ENCODE measurements around the gene NEK7.

Gene NEK7

DNA sequence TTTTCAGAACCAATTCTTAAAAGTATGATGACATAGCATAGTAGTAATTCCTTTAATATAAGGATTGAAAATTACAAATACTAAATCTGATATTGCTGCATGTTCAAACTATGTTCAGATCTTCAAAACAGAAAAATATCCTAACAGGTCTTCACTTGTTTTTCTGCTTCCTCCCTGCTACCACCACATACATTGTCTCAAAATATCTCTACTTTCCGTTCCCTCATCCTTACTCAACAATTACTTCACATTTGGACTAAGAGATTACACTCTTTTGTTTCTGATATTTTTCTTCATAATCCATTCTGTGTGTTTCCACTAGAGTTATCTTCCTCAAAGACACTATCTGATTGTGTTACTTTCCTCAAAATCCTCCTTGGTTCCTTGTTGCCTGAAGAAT lies 125.1 kb downstream of the NEK7 start:
- H3K27ac ChIP-seq = no peak overlapping the region
- no peak for TF ChIP-seq ZFX (IDR thresholded peaks at IDR 0.05)
- TF ChIP-seq, protein P1, sequence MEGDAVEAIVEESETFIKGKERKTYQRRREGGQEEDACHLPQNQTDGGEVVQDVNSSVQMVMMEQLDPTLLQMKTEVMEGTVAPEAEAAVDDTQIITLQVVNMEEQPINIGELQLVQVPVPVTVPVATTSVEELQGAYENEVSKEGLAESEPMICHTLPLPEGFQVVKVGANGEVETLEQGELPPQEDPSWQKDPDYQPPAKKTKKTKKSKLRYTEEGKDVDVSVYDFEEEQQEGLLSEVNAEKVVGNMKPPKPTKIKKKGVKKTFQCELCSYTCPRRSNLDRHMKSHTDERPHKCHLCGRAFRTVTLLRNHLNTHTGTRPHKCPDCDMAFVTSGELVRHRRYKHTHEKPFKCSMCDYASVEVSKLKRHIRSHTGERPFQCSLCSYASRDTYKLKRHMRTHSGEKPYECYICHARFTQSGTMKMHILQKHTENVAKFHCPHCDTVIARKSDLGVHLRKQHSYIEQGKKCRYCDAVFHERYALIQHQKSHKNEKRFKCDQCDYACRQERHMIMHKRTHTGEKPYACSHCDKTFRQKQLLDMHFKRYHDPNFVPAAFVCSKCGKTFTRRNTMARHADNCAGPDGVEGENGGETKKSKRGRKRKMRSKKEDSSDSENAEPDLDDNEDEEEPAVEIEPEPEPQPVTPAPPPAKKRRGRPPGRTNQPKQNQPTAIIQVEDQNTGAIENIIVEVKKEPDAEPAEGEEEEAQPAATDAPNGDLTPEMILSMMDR (conservative IDR thresholded peaks at IDR 0.05) = no peak

DNA sequence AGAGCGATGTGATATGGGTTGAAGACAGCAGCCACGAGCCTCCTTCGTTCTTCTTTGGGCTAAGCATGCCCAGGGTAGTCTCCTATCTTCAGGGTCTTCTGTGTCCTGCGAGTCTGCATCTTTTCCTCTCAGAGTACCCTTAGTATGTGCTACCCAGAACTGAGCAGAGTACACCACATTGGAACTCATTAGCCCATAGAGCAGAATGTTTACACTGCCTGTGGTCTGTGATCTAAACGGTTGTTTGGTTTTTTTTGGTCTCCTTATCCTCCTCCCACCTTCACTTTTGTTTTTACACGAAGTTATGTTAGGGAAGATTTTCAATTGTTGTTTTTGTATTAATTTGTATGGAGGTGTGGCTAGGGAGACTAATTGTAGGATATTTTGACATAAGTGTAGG lies 126.4 kb downstream of the NEK7 start:
- no peak for TF ChIP-seq ZFX (IDR thresholded peaks at IDR 0.05)
- TF ChIP-seq, protein P1 (conservative IDR thresholded peaks at IDR 0.05) = no peak
- H3K27ac ChIP-seq = no peak overlapping the region

DNA sequence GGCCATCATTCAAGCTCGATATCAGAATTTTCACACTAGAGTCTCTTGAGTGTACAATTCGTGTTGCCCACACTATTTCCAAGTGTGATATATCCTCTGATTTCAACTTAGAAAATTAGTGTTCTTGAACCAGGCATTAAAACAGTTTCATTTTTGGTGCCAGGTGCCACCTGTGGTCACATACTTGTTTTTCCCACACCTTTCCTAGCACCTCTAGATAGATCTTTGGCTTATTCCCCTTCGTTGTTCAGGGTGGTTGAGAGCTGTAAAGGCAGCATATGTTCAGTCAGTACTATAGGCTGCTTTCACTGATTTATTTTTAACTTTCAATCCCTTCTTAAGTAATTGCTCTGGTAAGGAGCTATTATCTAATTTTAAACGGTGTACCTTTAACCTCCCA lies 131.1 kb downstream of the NEK7 start:
- TF ChIP-seq ZFX (IDR thresholded peaks at IDR 0.05) = no peak
- TF ChIP-seq, protein P1 (conservative IDR thresholded peaks at IDR 0.05) = no peak
- H3K27ac ChIP-seq = no peak overlapping the region

DNA sequence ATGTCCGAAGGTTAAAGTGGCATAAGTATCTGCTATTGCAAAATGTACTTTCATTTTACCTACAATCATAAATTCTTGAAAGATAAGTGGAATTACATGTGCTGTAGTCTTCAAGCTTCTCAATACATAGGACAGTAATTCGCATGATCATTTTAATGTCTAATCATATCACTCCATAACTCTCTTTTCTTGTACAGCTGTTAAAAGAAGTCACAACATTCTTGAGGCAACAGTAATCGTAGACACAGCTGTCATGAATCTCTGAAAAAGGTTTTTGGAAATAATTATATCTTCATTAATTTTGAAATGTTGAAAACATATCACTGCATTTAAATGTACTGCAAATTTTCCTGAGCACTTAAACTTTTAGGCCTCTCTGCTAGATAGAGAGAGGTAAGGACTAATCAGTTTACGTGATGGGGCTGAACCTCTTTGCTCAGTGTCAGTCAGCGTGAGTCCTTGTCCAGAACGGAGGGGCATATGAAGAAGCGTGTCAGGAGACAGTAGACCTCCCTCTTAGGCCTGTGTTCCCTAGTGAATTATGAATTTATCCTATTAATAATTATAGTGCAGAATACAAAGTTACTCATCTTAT lies 133.4 kb downstream of the NEK7 start:
- TF ChIP-seq, protein P1 (conservative IDR thresholded peaks at IDR 0.05) = no peak
- TF ChIP-seq ZFX (IDR thresholded peaks at IDR 0.05) = no peak
- H3K27ac ChIP-seq = no peak overlapping the region

DNA sequence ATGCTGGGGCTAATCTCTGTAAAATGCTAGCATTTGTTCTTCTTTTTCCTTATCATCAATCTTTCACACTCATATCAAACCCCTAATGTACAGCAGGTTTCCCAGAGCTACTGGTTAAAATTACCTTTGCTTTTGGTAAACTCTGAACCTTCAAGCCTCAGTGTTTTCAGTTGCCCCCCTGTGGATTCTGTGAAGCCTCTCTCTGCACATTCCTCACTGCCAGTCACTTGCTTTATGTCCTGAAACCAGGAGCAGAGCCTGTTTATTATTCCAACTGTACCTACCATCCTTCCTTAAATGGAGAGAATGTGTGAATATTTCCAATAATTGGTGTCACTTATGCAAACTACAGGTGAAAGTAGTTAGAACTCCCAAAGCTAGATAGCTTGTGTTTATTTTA lies 134.2 kb downstream of the NEK7 start:
- no peak for TF ChIP-seq ZFX (IDR thresholded peaks at IDR 0.05)
- TF ChIP-seq, protein P1 (conservative IDR thresholded peaks at IDR 0.05) = no peak
- H3K27ac ChIP-seq = no peak overlapping the region

DNA sequence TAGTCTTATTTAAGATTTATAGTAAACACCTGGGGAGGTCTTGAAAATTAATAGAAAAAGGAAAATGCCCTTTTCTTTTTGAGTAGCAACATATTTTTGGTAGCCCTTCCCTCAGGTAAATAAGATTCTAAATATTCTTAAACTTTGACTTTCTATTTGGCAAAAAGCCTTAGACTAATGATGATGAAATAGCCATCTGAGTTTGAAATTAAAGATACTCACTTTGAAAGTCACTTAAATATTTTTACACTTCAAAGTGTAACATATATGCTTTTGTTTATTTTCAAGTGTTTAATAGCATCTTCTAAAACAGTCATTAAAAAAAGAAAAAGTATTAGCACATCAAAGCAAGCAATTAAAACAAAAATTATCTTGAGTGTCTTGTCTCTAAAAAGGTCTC lies 135.1 kb downstream of the NEK7 start:
- no peak for TF ChIP-seq ZFX (IDR thresholded peaks at IDR 0.05)
- H3K27ac ChIP-seq = no peak overlapping the region

DNA sequence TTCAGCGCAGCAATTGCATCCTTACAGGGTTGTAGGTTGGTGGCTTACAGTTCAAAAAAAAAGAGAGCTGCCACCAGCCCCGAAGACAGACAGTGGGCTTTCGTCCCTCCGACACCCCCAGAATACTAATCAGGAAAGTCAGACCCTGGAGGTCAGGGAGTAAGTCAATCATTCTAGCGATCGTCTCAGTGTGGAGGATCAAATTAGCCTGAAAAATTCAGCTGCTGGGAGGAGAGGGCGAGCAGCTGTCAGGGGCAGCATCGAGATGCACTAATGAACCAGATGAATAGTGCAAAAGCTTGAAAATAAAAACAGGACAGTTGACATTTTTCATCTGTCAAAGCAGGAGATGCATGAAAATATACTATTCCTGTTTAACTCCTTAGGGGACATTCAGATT lies 138.4 kb downstream of the NEK7 start:
- no peak overlapping the region for H3K27ac ChIP-seq
- TF ChIP-seq ZFX (IDR thresholded peaks at IDR 0.05) = no peak
- TF ChIP-seq, protein P1 (conservative IDR thresholded peaks at IDR 0.05) = no peak

DNA sequence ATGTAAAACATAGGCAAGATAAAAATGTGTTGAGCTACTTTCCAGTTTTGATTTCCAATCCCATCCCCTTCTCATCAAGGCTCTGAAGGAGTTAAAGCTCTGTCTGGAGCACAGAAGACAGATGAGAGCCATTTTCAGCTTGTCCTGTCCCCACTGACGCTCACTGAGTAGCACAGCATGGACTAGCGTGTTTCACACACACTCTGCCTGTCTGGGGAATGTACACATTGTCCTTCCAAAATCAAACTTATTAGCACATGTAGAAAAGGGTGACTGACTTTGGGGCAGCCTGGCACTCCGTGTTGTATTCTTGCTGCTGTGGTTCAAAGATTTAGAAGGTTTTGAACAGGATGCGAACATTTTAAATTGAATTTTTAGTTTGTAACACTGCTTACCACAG lies 139.2 kb downstream of the NEK7 start:
- H3K27ac ChIP-seq = no peak overlapping the region
- no peak for TF ChIP-seq ZFX (IDR thresholded peaks at IDR 0.05)
- TF ChIP-seq, protein P1 (conservative IDR thresholded peaks at IDR 0.05) = no peak

Measured in C4-2B (cell line).